NCI-H1092 treated with DMSO at 0.1 percent for 48 hours (cell line): Measurements from ENCODE around the gene RGS16.

Source experiments
- DNase-seq: peaks from one replicate; lab custom pipeline; 2025; lab: John Stamatoyannopoulos, UW

RGS16 gene

GRCh38 chr1:182580736-182581135, 23.5 kb downstream of the RGS16 start:
- no peak for DNase-seq

GRCh38 chr1:182575540-182576149, 28.5 kb downstream of the RGS16 start:
- no peak for DNase-seq

- DNase-seq = no peak
Measured at GRCh38 chr1:182574156-182574555, 30.0 kb downstream of the RGS16 start.

- DNase-seq = no peak
Measured at GRCh38 chr1:182570611-182570970, 33.6 kb downstream of the RGS16 start.

GRCh38 chr1:182569939-182570610, 34.1 kb downstream of the RGS16 start:
- DNase-seq = no peak

- DNase-seq = no peak
Measured at GRCh38 chr1:182568647-182569284, 35.4 kb downstream of the RGS16 start.

GRCh38 chr1:182567629-182568028, 36.6 kb downstream of the RGS16 start:
- no peak for DNase-seq

GRCh38 chr1:182565537-182565936, 38.7 kb downstream of the RGS16 start:
- no peak for DNase-seq

- no peak for DNase-seq
Measured at GRCh38 chr1:182564406-182565004, 39.7 kb downstream of the RGS16 start.

GRCh38 chr1:182563095-182563494, 41.1 kb downstream of the RGS16 start:
- no peak for DNase-seq

- no peak for DNase-seq
Measured at GRCh38 chr1:182561456-182561855, 42.7 kb downstream of the RGS16 start.

GRCh38 chr1:182560392-182560984, 43.7 kb downstream of the RGS16 start:
- DNase-seq = no peak

- DNase-seq = no peak
Measured at GRCh38 chr1:182556279-182556678, 47.9 kb downstream of the RGS16 start.

- no peak for DNase-seq
Measured at GRCh38 chr1:182555493-182555892, 48.7 kb downstream of the RGS16 start.

- DNase-seq = no peak
Measured at GRCh38 chr1:182552527-182552926, 51.7 kb downstream of the RGS16 start.

GRCh38 chr1:182549811-182550210, 54.4 kb downstream of the RGS16 start:
- no peak for DNase-seq

- no peak for DNase-seq
Measured at GRCh38 chr1:182549346-182549745, 54.8 kb downstream of the RGS16 start.
